Measurements from ENCODE around the gene PDLIM1. TPM values are rescaled to one million over a fixed set of nuclear protein-coding genes. Genes with fewer than 3 reads are reported as not detected.

PDLIM1 gene
- total and polyA plus RNA-seq, 2 of the 8 experiments (the other 6 are each of a cell fraction or from before 2014, with no cell fraction given) = 169 to 245 TPM

DNA sequence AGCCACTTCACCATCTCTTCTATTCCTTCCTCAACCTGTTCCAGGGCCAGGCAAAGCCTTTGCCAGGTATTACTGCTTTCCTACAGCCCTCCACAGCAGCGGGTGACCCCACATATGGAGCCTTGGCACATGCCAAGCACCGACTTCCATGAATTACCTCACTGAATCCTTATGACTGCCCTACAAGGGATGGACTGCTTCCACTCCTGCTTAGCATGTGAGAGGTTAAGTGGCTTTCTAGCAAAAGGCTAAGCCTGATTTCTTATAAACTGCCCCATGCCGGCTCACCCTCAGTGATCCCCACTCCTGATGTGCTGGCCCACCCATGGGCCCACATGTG, 44.0 kb upstream of the PDLIM1 start:
- WGBS, 2 experiments (ENCODE audit: extremely low coverage in 1 of 2, insufficient coverage in 1 of 2, insufficient read length in 1 of 2, insufficient replicate concordance in 2 of 2, low coverage in 1 of 2, low lambda C conversion rate in 2 of 2, missing lambda C conversion rate in 1 of 2) = 93% methylated on average over 3 of the region's 3 CpGs; no CpG with 5 or more reads in 1 of the 2 experiments
- Histone ChIP-seq H4K91ac (replicated peaks; ENCODE audit: insufficient read length, low read length) (no peak overlapping the region), H2BK20ac (ENCODE audit: low read length) (no peak overlapping the region), H3K4me3 (ENCODE audit: extremely low read depth in 1 of 4, insufficient read depth in 2 of 4, low read depth in 3 of 4, low read length in 4 of 4) (no peak overlapping the region), H2BK15ac (ENCODE audit: low read length) (no peak overlapping the region), H4K5ac (ENCODE audit: insufficient read length, low read depth, low read length) (no peak overlapping the region), H4K8ac (ENCODE audit: extremely low read depth, insufficient read depth, low read length) (no peak overlapping the region), H3K27me3 (replicated peaks in 1 of 4; ENCODE audit: control insufficient read depth in 3 of 4, extremely low read depth in 1 of 4, insufficient read depth in 3 of 4, low read length in 3 of 4) (no peaks in the 10 kb centered on the region), H3K23ac (ENCODE audit: insufficient read length) (no peak overlapping the region), H4K20me1 (replicated peaks in 1 of 2; ENCODE audit: control insufficient read depth in 1 of 2, insufficient read depth in 2 of 2, low read length in 2 of 2) (peaks cover 0 to 2% of the 10 kb centered on the region in 2 experiments), H3K9ac (replicated peaks in 1 of 4; ENCODE audit: extremely low read depth in 1 of 4, low read depth in 3 of 4, low read length in 3 of 4) (no peak overlapping the region), H2AFZ (ENCODE audit: low read length) (no peak overlapping the region), H2AK5ac (ENCODE audit: low read depth, low read length) (no peak overlapping the region), H3K27ac (ENCODE audit: low read depth, low read length) (no peak overlapping the region), H3K4ac (replicated peaks; ENCODE audit: insufficient read length, low read depth, low read length) (no peak overlapping the region), H3K79me1 (ENCODE audit: low read depth, low read length) (no peaks in the 10 kb centered on the region), H2BK5ac (ENCODE audit: low read depth, low read length) (no peak overlapping the region), H3K79me2 (ENCODE audit: control insufficient read depth in 1 of 2, insufficient read depth in 2 of 2, low read length in 2 of 2) (no peaks in the 10 kb centered on the region), H3K14ac (ENCODE audit: insufficient read length) (no peak overlapping the region), H3K36me3 (ENCODE audit: control insufficient read depth in 2 of 4, insufficient read depth in 4 of 4, low read length in 3 of 4) (peaks cover 0 to 3% (median 0%) of the 10 kb centered on the region in 4 experiments; a peak in 1 of 8 replicates), H3K56ac (replicated peaks; ENCODE audit: insufficient read length, low read depth, low read length) (no peak overlapping the region), H3K23me2 (ENCODE audit: low read depth, low read length) (no peaks in the 10 kb centered on the region), H3K18ac (ENCODE audit: extremely low read depth, low read length) (no peak overlapping the region), H3K4me2 (ENCODE audit: insufficient read depth in 1 of 2, low read depth in 2 of 2, low read length in 2 of 2) (no peak overlapping the region), H3K9me3 (ENCODE audit: insufficient read depth in 2 of 2, low read depth in 1 of 2, low read length in 1 of 2) (no peaks in the 10 kb centered on the region), H3K4me1 (replicated peaks in 1 of 4; ENCODE audit: control insufficient read depth in 3 of 4, insufficient read depth in 4 of 4, low read length in 3 of 4) (peaks cover 0 to 6% (median 0%) of the 10 kb centered on the region in 4 experiments; a peak in 1 of 7 replicates), H2BK12ac (ENCODE audit: low read depth, low read length) (no peak overlapping the region), H2BK120ac (replicated peaks; ENCODE audit: low read depth, low read length) (no peak overlapping the region)
- FAIRE-seq (no peak), DNase-seq (ENCODE audit: low read depth in 1 of 2, low spot score in 2 of 2) (no peak)
- ChIA-PET CTCF (ENCODE audit: partially characterized antibody) (interaction anchor here (0.6 to 1.9 kb wide), 4 partner anchors 38 to 92 kb away, joined by 3 to 5 read pairs (median 3); no protein-coding TSS in a partner anchor), POLR2A (ENCODE audit: partially characterized antibody) (no interaction called here)
- no peak for TF ChIP-seq ASH2L (IDR thresholded peaks at IDR 0.05; ENCODE audit: low read length)

Measured in H1 (cell line).